HL-60 (cell line): ENCODE results near the gene PLP2.

Experiments
- DNase-seq, 2 experiments: peaks; one replicate each; pipeline ENCODE4 v3.0.0-alpha.2; 2010 to 2020; ENCODE audit warnings: low read depth in 1 of 2, low spot score in 1 of 2
- H3K27ac ChIP-seq: fragments of 250-450 bp; sonication (Bioruptor Pico); replicated peaks from 2 replicates; pipeline ENCODE4 v1.5.1; 2020; ENCODE audit warnings: mild to moderate bottlenecking, moderate library complexity
- H3K27me3 ChIP-seq: fragments of 250-450 bp; sonication (Bioruptor Pico); 2 replicates; pipeline ENCODE4 v1.5.1; 2021; ENCODE audit warnings: mild to moderate bottlenecking, moderate library complexity; ENCODE audit not compliant: insufficient read depth, poor library complexity, severe bottlenecking
- H3K4me3 ChIP-seq: replicated peaks from 2 replicates; pipeline ENCODE4 v1.5.1; 2011; ENCODE audit warnings: mild to moderate bottlenecking, control low read depth, low read length; ENCODE audit not compliant: insufficient read depth
- GABPA ChIP-seq: IDR thresholded peaks from 2 replicates; pipeline ENCODE4 v1.6.1; 2012; ENCODE audit warnings: low read depth
- POLR2AphosphoS5 ChIP-seq: IDR thresholded peaks from 2 replicates; pipeline ENCODE4 v1.6.1; 2012; ENCODE audit warnings: low read depth
- SPI1 ChIP-seq: IDR thresholded peaks from 2 replicates; pipeline ENCODE4 v1.6.1; 2012; ENCODE audit warnings: low read depth, mild to moderate bottlenecking, borderline replicate concordance
- TF ChIP-seq, protein P1 (sequence below): IDR thresholded peaks from 2 replicates; pipeline ENCODE4 v1.6.1; 2012; ENCODE audit warnings: low read depth; ENCODE audit not compliant: insufficient replicate concordance
- TF ChIP-seq, protein P2 (sequence below): IDR thresholded peaks from one replicate; pipeline ENCODE4 v1.5.1; 2011; ENCODE audit warnings: low read length, control low read depth, inconsistent platforms; ENCODE audit not compliant: insufficient read depth

Gene PLP2

DNA sequence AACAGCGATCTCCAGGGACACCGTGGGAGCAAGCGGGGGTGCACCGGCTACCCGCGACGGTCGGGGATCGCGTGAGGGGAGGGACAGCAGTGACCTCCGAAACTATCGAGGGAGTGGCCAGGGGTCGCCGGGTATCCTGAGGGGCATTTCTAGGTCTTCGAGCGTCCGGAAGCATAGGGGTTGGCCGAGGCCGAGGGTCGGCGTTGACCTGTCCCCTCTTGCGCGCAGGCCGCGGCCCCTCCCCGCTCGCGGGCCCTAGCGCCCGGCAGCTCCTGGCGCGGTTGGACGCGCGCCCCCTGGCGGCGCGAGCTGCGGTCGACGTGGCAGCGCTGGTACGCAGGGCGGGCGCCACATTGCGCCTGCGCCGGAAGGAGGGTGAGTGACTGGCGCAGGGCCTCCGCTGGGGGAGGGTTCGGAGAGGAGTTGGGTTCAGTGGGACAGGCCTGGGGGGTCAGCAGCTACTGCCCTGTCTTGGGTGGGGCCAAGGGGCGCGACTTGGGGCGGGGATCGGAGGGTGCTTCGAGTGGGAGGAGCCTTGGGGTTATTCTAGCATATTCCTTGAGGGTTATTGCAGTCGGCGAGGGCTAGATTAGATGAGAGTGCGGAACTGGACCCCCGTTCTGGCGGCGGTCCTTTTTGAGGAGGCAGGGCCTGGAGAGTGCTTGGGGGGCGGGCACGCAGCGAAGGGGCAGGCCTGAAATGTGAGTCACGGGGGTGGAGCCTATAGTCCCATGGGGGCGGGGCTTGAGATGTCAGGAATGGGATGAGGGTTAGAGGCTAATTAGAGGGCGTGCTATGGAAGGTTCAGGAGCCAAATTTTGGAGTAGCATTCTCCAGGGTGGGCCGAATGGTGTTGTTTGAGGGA is 7.9 kb upstream of the PLP2 start:
- Histone ChIP-seq H3K27ac (peak overlapping the region; percentile 92), H3K27me3 (no peaks in the 10 kb centered on the region), H3K4me3 (peak overlapping the region; percentile 27)
- peak; percentile 74 to 77 for DNase-seq
- TF ChIP-seq, protein P1, sequence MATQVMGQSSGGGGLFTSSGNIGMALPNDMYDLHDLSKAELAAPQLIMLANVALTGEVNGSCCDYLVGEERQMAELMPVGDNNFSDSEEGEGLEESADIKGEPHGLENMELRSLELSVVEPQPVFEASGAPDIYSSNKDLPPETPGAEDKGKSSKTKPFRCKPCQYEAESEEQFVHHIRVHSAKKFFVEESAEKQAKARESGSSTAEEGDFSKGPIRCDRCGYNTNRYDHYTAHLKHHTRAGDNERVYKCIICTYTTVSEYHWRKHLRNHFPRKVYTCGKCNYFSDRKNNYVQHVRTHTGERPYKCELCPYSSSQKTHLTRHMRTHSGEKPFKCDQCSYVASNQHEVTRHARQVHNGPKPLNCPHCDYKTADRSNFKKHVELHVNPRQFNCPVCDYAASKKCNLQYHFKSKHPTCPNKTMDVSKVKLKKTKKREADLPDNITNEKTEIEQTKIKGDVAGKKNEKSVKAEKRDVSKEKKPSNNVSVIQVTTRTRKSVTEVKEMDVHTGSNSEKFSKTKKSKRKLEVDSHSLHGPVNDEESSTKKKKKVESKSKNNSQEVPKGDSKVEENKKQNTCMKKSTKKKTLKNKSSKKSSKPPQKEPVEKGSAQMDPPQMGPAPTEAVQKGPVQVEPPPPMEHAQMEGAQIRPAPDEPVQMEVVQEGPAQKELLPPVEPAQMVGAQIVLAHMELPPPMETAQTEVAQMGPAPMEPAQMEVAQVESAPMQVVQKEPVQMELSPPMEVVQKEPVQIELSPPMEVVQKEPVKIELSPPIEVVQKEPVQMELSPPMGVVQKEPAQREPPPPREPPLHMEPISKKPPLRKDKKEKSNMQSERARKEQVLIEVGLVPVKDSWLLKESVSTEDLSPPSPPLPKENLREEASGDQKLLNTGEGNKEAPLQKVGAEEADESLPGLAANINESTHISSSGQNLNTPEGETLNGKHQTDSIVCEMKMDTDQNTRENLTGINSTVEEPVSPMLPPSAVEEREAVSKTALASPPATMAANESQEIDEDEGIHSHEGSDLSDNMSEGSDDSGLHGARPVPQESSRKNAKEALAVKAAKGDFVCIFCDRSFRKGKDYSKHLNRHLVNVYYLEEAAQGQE = no peak
- TF ChIP-seq, protein P2, sequence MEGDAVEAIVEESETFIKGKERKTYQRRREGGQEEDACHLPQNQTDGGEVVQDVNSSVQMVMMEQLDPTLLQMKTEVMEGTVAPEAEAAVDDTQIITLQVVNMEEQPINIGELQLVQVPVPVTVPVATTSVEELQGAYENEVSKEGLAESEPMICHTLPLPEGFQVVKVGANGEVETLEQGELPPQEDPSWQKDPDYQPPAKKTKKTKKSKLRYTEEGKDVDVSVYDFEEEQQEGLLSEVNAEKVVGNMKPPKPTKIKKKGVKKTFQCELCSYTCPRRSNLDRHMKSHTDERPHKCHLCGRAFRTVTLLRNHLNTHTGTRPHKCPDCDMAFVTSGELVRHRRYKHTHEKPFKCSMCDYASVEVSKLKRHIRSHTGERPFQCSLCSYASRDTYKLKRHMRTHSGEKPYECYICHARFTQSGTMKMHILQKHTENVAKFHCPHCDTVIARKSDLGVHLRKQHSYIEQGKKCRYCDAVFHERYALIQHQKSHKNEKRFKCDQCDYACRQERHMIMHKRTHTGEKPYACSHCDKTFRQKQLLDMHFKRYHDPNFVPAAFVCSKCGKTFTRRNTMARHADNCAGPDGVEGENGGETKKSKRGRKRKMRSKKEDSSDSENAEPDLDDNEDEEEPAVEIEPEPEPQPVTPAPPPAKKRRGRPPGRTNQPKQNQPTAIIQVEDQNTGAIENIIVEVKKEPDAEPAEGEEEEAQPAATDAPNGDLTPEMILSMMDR = peak; percentile 10
- TF ChIP-seq SPI1 (no peak), POLR2AphosphoS5 (0 out of 2 replicates have a peak, but pooled peaks have one; percentile 25), GABPA (no peak)

DNA sequence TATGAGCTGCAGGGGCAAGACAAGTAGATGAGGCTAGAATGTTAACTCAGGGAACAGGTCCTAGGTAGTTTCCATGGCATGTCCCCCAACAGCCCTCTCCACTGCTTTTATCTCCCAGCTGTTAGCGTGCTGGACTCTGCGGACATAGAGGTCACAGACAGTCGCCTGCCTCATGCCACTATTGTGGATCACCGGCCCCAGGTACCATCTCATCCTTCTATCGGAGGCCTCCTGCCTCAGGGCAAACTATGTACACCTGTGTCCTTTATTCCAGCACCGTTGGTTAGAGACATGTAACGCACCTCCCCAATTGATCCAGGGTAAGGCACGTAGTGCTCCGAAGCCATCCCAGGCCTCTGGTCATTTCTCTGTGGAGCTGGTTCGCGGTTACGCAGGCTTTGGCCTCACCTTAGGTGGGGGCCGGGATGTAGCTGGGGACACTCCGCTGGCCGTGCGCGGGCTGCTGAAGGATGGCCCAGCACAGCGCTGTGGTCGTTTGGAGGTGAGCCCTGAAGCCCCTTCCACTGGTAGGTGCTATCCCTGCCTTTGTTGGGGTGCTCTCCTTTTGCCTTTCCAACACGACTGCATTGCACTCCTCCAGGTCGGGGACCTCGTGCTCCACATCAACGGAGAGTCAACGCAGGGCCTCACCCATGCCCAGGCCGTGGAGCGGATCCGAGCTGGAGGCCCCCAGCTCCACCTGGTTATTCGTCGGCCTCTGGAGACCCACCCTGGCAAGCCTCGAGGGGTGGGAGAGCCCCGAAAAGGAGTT is 6.9 kb upstream of the PLP2 start:
- no peak for TF ChIP-seq GABPA
- TF ChIP-seq POLR2AphosphoS5 = no peak
- no peak for TF ChIP-seq SPI1
- TF ChIP-seq, protein P1 = no peak
- TF ChIP-seq, protein P2 = no peak
- Histone ChIP-seq H3K4me3 (peak overlapping the region; percentile 47; the same call in 1 of the 2 replicates), H3K27me3 (no peaks in the 10 kb centered on the region), H3K27ac (no peak overlapping the region; the same call in 1 of the 2 replicates)
- DNase-seq = no peak

DNA sequence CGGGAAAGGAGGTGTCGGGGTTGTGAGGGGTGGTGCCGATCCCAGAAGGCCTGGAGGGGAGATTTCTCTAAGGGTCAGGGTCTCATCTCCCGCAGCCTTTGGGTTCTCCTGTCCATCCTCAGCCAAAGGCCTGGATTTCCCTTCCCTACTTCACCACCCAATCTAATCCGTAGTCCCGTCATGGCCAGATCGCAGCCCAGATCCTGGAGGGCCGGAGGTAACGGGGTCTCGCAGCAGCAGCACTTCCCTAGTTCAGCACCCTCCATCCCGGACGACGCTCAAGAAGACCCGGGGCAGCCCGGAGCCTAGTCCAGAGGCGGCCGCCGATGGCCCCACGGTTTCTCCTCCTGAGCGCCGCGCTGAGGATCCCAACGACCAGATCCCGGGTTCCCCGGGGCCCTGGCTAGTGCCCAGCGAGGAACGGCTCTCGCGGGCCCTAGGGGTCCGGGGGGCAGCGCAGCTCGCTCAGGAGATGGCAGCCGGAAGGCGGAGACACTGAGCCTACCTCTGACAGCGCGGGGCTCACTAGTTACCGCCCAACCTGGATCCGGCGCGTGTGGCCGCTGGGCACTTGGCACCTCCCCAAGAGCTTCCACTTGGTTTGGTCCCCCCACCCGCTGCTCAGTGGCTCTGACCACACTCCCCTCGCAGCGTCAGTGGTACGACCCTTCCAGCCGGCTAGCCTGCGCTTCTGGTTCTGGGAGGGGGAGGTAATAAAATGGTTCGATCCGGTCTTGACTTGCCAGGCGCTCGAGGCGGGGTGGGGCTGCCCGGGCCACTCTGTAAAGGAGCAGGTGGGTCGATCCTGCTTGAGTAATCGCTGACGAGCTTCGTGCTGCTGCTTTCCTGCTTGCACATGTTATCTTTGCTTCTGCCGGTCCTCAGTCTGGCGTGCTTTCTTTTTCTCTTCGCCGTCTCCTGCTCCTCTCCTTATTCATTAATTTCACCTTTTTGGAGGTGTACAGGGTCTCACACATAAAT is 5.5 kb upstream of the PLP2 start:
- Histone ChIP-seq H3K27ac (peak overlapping the region; percentile 96), H3K27me3 (no peaks in the 10 kb centered on the region), H3K4me3 (peak overlapping the region; percentile 47)
- DNase-seq = peak; percentile 89 to 91
- TF ChIP-seq GABPA (no peak), POLR2AphosphoS5 (peak; percentile 64; the same call in 1 of the 2 replicates)
- TF ChIP-seq, protein P1 = peak; percentile 78
